NT2/D1 (cell line): ENCODE data around the gene TP53TG5.

Source experiments
- YY1 ChIP-seq: IDR thresholded peaks from 2 replicates; pipeline ENCODE4 v1.6.1; 2011; ENCODE audit not compliant: insufficient read length, insufficient read depth
- ZNF274 ChIP-seq: IDR thresholded peaks from 2 replicates; pipeline ENCODE4 v1.6.1; 2011; ENCODE audit warnings: mild to moderate bottlenecking, low read depth, low read length

DNA sequence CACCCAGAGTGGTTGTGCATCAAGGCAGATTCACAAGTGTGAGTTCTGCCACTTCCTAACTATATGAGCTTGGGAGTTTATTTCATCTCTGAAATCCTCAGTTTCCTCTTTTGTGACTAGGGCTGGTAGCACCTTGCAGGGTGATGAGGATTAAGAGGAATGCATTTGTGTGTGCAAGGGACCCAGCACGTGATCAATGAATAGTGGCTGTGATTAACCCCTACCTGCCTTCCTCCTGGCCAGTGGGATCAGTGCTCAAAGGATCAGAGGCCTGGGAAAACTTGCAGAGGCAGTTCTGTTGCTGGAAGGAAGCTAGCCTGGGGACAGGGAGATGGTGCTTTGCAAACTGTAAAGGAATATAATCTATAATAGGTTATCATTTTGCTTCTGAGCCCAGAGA, 37.2 kb downstream of the TP53TG5 start:
- no peak for TF ChIP-seq YY1
- TF ChIP-seq ZNF274 = no peak
